ENCODE results near the gene MERTK.

- TF ChIP-seq CTCF (IDR thresholded peaks at IDR 0.05) (no peak), POLR2AphosphoS5 (IDR thresholded peaks at IDR 0.05) (no peak)
Observed at GRCh38 chr2:111982822-111983221, 84.4 kb downstream of the MERTK start.
